ENCODE measurements around the gene RBCK1.

DNA sequence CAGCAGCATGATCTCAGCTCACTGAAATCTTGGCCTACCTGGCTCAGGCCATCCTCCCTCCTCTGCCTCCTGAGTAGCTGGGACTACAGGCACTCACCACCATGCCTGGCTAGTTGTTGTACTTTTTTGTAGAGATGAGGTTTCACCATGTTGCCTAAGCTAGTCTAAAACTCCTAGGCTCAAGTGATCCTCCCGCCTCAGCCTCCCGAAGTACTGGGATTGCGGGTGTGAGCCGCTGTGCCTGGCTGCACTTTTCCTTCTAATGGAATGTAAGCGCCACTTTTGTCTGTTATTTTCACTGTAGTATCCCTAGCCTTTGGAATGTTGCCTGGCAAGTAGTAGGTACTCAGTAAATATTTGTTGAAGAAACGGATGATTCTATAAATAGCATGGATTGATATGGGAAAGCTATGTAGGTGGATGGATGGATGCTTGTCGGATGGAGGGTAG lies 37.9 kb upstream of the RBCK1 start:
- TF ChIP-seq, protein P1, sequence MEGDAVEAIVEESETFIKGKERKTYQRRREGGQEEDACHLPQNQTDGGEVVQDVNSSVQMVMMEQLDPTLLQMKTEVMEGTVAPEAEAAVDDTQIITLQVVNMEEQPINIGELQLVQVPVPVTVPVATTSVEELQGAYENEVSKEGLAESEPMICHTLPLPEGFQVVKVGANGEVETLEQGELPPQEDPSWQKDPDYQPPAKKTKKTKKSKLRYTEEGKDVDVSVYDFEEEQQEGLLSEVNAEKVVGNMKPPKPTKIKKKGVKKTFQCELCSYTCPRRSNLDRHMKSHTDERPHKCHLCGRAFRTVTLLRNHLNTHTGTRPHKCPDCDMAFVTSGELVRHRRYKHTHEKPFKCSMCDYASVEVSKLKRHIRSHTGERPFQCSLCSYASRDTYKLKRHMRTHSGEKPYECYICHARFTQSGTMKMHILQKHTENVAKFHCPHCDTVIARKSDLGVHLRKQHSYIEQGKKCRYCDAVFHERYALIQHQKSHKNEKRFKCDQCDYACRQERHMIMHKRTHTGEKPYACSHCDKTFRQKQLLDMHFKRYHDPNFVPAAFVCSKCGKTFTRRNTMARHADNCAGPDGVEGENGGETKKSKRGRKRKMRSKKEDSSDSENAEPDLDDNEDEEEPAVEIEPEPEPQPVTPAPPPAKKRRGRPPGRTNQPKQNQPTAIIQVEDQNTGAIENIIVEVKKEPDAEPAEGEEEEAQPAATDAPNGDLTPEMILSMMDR (conservative IDR thresholded peaks at IDR 0.05; ENCODE audit: low read length): no peak
- no peak for TF ChIP-seq EZH2phosphoT487 (IDR thresholded peaks at IDR 0.05; ENCODE audit: borderline replicate concordance)
